NCI-H2196 treated with DMSO at 0.1 percent for 48 hours (cell line): ENCODE results near the gene PTX4.

Experiments used
- DNase-seq: peaks from one replicate; lab custom pipeline; 2025; ENCODE audit not compliant: unreplicated experiment; lab: John Stamatoyannopoulos, UW

Gene PTX4

DNA sequence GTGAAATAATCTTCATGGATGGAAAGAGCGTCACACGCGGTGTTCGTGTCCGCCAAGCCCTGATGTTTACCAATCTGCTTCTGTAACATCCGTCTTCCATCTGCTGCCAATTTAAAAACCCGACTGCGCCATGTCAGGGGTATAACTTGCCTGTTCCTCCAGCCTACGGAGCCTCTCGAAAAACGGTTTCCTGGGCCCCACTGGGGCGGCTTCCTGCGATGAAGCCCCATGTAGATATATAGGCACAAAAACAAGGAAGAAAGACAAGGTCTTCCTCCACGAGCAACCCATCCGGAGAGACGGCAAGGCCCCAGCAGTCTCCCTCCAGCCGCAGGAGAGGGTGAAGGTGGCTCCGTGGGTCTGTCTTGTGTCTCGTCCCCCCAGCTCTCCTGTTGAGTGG lies at the start of gene PTX4:
Gene PTX4, minus strand, starts transcription at position 326 of the 400 bp plus-strand sequence. Its CDS starts 35 bp downstream, at position 291.
- DNase-seq = no peak

- DNase-seq = no peak
Observed at GRCh38 chr16:1537763-1538289, 49.1 kb upstream of the PTX4 start.

DNA sequence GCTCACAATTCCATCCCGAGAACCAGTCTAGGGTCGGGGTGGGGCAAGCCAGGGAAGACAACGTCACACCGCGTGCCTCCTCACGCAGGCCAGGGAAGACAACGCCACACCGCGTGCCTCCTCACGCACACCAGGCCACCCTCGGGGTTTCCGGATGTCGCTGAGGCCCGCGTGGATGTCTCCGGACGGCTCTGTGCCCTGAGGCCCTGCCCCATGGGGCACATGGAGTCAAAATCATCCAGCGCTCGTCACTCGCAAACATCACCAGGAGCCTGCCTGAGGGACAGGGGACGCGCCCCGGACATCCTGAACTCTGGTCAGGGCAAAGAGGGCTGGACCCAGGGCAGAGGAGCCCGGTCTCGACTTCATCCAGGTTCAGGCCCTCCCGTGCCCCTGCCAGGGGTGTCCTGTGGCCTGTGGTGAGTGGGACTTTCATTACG lies 48.4 kb upstream of the PTX4 start:
- DNase-seq = no peak

DNA sequence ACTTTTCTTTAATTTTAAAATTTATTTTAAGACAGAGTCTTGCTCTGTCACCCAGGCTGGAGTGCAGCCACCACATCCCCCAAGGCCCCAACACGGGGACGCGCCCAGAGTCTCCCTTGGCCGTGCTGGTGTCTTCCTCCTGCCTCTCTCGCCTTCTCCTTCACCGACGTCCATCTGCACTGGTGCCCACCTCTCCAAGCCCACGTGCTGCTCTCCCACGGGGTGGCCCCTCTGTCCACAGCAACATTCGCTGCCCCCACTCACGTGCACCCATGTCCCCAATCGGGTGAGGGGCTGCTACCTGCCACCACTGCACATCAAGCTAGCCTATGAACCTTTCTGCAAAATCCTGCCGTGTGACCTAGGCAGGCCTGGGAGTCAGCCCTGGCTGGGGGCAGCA lies 47.9 kb upstream of the PTX4 start:
- DNase-seq = no peak

DNA sequence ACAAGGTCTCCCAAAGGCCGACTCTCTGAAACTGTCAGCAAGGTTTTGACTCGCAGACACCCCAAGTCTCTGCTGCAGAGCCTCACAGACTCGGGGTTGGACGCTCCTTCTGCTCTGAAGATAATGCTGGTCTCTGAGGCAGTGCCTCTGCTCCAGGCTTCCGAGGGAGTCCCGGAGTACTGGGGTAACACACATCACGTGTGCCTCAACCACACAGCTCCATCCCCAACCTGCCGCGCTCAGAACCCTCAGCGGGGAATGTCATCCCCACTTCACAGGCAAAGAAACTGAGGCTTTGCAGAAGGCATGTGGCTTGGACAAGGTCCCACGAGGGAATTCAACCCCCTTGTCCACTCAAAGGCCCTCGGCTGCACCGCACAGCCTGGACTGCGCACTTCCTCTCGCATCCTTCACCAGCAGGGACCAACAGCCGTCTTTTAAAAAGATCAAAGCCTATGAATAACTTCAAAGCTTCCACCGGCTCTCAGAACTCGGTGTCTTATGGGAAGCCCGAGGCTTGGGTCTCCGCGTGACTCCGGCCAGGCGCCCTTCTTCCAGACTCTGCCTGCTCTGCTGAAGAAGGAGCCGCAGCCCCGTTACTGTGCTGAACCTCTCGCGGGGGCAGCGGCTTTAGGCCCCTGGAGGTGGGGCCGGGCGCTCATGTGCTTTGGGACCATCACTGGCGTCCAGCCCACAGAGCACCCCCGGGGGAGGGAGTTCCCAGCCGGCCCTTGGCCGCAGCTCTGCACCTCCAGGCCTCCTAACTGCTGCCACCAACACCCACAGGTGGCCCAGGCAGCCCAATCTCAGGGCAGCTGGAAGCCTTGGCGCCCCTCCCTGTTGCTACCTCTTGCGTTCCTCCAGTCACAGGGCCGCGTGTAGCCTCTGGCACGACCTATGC lies 46.9 kb upstream of the PTX4 start:
- no peak for DNase-seq

DNA sequence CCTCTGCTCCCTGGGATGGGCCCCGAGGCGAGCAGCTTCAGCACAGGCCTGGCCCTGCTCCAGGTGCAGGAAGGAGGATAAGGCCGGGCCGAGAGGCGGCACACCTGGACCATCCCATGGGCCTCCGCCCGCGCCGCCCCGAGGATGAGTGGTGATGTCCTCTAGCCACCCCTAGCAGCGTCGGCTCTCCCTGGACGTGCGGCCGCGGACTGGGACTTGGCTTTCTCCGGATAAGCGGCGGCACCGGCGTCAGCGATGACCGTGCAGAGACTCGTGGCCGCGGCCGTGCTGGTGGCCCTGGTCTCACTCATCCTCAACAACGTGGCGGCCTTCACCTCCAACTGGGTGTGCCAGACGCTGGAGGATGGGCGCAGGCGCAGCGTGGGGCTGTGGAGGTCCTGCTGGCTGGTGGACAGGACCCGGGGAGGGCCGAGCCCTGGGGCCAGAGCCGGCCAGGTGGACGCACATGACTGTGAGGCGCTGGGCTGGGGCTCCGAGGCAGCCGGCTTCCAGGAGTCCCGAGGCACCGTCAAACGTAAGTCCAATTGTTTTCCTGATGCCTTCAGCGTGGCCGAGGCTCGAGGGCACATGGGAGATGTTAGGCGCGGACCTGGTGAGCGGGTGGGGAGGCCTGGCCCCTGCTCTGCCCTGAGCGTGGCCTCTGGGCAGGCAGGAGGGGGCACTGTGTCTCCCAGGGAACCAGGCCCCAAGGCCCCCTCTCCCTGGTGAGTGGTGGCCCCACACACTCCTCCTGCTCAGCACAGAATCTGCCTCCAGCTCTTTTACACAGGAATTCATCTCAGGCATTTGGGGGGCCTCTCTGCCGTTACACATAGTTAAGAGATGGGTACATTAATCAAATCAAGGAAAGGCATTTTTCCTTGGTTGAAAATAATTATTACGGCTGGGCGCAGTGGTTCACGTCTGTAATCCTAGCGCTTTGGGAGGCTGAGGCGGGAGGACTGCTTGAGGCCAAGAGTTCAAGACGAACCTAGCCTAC lies 45.6 kb upstream of the PTX4 start:
- DNase-seq = no peak

GRCh38 chr16:1533443-1533951 lies 44.8 kb upstream of the PTX4 start, which contains the start of gene TMEM204:
Gene TMEM204 (plus strand): TSS chr16:1533666. CDS start chr16:1534276, 610 bp downstream.
- DNase-seq = no peak

DNA sequence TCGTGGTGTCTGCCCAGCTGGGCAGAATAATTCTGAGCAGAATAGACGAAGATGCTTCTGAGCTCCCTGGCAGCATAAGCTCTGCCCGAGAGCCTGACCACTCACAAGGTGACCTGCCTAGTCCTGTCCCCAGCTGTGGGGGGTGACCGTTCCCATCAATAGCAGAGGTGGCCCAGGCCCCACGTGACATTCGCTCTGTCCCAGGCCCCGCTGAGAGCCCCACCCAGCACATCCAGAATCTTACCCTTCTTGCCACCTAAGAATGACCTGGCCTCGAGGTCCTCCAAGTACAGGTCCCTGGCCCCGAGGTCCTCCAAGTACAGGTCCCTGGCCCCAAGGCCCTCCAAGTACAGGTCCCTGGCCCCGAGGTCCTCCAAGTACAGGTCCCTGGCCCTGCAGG lies 44.0 kb upstream of the PTX4 start:
- no peak for DNase-seq

DNA sequence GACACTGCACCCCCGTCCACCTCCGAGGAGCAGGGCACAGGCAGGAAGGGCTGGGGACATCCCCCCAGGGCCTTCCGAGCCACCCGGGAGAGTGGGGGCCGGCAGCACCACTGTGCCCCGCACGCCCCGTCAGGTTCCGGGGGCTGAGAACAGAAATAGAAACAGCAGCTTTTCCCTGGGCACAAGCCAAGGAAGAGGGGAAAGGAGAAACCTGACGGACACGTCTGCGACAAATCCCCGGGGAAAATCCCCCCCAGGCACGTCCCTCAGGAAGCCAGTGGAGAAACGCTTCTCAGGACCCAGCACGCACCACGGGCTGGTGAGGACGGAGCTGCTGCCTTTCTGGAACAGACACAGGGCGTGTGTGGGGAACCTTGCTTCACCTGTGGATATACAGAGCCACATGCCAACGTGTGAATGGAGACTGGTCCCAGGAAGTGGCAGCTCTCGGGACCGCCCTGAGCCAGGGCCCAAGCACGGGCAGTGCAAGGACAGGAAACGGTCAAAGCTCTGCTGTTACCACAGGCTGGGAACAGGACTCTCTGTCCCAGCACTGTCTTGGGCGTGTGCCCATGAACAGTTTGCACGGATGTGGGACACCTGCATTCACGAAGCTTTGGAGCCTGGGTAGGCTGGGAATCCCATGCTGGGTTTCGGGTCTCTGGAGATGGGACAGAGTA lies 43.5 kb upstream of the PTX4 start:
- no peak for DNase-seq

- DNase-seq = no peak
Observed at GRCh38 chr16:1531638-1531910, 42.8 kb upstream of the PTX4 start.

- no peak for DNase-seq
Observed at GRCh38 chr16:1530883-1531637, 42.3 kb upstream of the PTX4 start.

DNA sequence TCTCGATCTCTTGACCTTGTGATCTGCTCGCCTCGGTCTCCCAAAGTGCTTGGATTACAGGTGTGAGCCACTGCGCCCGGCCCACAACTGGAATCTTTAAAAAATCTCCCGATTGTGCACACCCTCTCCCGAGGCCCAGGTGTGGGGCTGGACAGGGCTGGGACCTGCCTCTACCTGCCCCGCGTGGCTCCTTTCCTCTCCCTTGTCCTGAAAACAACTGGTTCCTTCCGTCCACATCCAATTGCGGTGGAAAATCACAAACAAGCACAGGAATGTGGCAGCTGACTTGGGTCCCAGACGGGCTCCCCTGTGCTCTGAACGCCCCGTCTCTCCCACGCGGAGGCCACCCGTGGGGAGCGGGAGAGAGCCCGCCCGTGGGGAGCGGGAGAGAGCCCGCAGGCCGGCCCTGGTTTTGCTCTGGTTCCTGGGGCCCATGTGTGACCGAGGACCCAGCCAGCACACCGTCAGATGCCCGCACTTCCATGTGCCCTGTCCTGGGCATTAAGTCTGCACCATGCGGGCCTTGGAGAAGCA lies 41.7 kb upstream of the PTX4 start:
- DNase-seq = no peak

GRCh38 chr16:1528921-1529537 lies 40.3 kb upstream of the PTX4 start:
- no peak for DNase-seq

DNA sequence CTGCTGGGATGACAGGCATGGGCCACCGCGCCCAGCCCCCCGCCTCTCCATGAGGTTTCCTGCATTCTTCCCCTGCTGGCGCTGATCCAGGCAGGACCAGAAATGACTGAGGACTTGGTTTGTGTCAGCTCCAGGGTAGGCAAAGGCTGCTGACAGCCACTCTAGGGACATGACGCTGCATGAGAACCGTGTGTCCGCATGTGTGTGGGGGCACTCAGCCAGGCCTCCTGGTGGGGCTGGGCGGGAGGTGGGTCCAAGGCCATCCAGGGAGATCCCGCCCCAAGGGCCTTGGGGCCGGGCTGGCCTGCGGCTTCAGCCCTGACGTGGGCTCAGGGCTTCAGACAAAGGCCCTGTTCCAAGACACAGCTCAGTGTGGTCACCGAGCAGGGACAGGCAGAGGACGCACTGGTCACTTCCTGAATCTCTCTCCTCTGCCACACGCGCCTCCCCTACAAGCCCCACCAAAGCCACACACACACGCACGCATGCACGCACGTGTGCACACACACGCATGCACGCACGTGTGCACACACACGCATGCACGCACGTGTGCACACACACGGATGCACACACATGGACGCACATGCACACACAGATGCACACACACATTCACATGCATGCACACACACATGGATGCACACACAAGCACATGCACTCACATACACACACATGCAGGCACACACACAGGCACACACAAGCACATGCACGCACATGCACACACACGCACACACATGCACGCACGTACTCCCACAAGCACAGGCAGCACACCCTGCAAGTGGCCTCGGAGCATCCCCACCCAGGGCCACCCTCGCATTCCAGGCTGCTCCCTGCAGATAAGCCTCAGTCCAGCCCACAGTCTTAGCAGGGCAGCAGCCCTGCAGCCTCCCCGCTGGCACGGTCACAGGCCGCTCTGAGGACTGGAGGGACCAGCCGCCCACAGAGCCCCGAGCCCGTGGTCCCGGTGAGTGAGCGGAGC lies 39.4 kb upstream of the PTX4 start:
- no peak for DNase-seq

DNA sequence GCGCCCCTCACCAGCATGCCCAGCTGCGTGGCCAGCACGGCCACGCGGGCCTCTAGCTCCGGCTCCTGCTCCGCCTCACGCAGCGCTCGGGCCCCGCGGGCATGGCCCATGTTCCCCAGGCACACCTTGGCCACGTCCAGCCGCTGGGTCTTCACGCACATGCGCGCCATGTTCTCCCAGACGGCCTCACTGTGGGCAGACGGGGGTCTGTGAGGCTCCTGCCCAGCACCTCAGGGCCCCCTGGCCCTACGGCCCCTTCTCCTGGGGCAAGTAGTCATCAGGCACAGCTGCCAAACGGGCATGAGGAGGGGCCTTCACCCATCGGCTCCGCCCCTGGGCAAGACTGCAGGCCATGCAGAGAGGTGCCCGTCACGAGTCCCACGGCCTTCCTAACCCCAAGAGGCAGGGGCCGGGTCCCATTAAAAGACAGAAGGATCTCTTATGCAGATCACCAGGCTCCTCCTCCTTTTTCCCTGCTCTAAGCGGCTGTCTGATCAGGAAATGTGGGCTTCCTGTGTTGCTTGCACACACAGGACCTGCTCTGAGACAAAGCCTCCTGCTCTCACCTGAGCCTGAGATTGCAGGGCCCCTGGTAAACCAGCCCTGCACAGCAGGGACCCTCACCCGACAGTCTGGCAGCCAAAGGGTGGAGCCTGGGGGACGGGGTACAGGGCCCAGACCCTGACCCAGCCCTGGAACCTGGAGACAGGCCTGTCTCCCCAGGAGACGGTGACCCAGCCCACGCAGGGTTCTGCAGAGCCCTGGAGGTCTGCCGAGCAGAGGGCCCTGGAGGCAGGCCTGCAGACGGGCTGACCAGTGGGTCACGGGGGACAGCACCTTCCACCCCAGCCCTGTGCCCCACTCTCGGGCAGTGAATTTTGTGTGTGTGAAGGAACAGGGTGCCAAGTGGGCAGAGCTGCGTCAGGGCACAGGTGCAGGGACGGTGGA lies 38.1 kb upstream of the PTX4 start:
- no peak for DNase-seq

DNA sequence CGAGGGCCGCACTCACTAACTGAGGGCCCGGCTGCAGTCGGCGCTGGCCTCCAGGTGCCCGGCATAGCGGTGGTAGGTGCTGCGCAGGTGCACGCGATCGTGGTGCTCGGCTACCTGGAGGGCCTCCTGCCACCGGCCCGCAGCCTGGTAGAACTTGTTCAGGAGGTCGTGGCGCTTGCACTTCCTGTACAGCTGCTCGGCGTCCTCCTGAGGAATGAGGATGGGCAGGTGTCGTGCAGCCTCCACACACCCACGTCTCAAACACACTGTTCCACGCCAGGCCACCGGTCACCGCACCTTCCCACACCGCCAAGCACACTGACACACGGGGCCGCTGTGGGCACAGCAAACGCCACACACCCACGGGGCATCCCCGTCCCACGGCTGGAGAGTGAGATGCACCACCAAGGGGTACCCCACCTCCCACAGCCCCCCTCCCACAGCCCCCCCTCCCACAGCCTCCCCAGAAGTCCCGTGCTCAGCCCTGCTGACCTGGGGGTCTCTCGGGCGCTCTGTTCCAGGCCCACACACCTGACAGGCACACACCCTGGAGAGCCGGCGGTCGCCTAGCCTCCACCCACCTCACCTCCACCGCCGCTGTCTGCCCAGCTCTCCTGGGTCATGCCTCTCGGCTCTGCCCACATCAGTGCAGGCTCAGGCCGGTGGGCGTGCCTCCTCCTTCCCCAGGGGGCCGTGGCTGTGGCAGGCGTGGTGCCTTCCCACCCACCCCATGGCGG lies 37.3 kb upstream of the PTX4 start:
- DNase-seq = no peak
